Fibroblast of mammary gland (primary cell): Measurements from ENCODE around the gene NT5E.

ENCODE experiments used
- DNase-seq: peaks from one replicate; pipeline ENCODE4 v3.0.0-alpha.2; 2010; ENCODE audit warnings: low read depth
- H3K4me3 ChIP-seq: 2 replicates; pipeline ENCODE4 v1.5.1; 2011; ENCODE audit warnings: low read depth, mild to moderate bottlenecking, low read length, moderate library complexity; ENCODE audit not compliant: control insufficient read depth
- CTCF ChIP-seq: conservative IDR thresholded peaks from 2 replicates; pipeline ENCODE4 v1.5.1; 2011; ENCODE audit warnings: low read depth, low read length, inconsistent platforms; ENCODE audit not compliant: control insufficient read depth, insufficient read depth

The NT5E gene

GRCh38 chr6:85458184-85458583 lies 8.3 kb downstream of the NT5E start:
- H3K4me3 ChIP-seq, result no peak overlapping the region
- DNase-seq, result no peak
- TF ChIP-seq CTCF, result no peak

- TF ChIP-seq CTCF, result no peak
- H3K4me3 ChIP-seq, result no peak overlapping the region
- DNase-seq, result no peak
Observed at GRCh38 chr6:85458782-85459181, 8.9 kb downstream of the NT5E start.

GRCh38 chr6:85459224-85459901 lies 9.5 kb downstream of the NT5E start:
- DNase-seq, result peak; percentile 95
- no peak for TF ChIP-seq CTCF

GRCh38 chr6:85460154-85460920 lies 10.5 kb downstream of the NT5E start:
- no peak overlapping the region for H3K4me3 ChIP-seq
- no peak for DNase-seq
- no peak for TF ChIP-seq CTCF

More at GRCh38 chr6:85459224-85459901, 9.5 kb downstream of the NT5E start:
- H3K4me3 ChIP-seq, result no peak overlapping the region

GRCh38 chr6:85460921-85461797 lies 11.3 kb downstream of the NT5E start:
- TF ChIP-seq CTCF, result no peak
- peak; percentile 70 for DNase-seq
- no peak overlapping the region for H3K4me3 ChIP-seq

- no peak for DNase-seq
- no peak overlapping the region for H3K4me3 ChIP-seq
- TF ChIP-seq CTCF, result no peak
Observed at GRCh38 chr6:85461798-85462170, 11.9 kb downstream of the NT5E start.
